ENCODE measurements around the gene CREBRF.
"Not testable (repeated sequence)": the region's sequence is repeated elsewhere in the genome, so short reads cannot be mapped to it uniquely, and the experiment has no call there.

Gene CREBRF

GRCh38 chr5:173078878-173079277 is 22.7 kb downstream of the CREBRF start:
- no peak for DNase-seq (ENCODE audit: low read depth in 3 of 3)

- DNase-seq (ENCODE audit: low read depth in 3 of 3), result no peak
Measured at GRCh38 chr5:173089581-173089980, 33.4 kb downstream of the CREBRF start.

GRCh38 chr5:173090639-173091038 is 34.5 kb downstream of the CREBRF start:
- no peak for DNase-seq (ENCODE audit: low read depth in 3 of 3)

- no peak for DNase-seq (ENCODE audit: low read depth in 3 of 3)
Measured at GRCh38 chr5:173091981-173092380, 35.8 kb downstream of the CREBRF start.

- DNase-seq (ENCODE audit: low read depth in 3 of 3), result no peak
Measured at GRCh38 chr5:173093606-173094005, 37.5 kb downstream of the CREBRF start.

- DNase-seq (ENCODE audit: low read depth in 3 of 3), result no peak
Measured at GRCh38 chr5:173094012-173094661, 38.0 kb downstream of the CREBRF start.

GRCh38 chr5:173098787-173099186 is 42.6 kb downstream of the CREBRF start:
- DNase-seq (ENCODE audit: low read depth in 3 of 3), result no peak

GRCh38 chr5:173099461-173099860 is 43.3 kb downstream of the CREBRF start:
- no peak for DNase-seq (ENCODE audit: low read depth in 3 of 3)

GRCh38 chr5:173101245-173101644 is 45.1 kb downstream of the CREBRF start:
- no peak for DNase-seq (ENCODE audit: low read depth in 3 of 3)

- DNase-seq (ENCODE audit: low read depth in 3 of 3), result no peak
Measured at GRCh38 chr5:173103411-173103810, 47.3 kb downstream of the CREBRF start.

- DNase-seq (ENCODE audit: low read depth in 3 of 3), result no peak
Measured at GRCh38 chr5:173108914-173109313, 52.8 kb downstream of the CREBRF start.

- DNase-seq (ENCODE audit: low read depth in 3 of 3), result no peak
Measured at GRCh38 chr5:173114536-173114935, 58.4 kb downstream of the CREBRF start.

- DNase-seq (ENCODE audit: low read depth in 3 of 3), result no peak
Measured at GRCh38 chr5:173119719-173120118, 63.6 kb downstream of the CREBRF start.

- no peak for DNase-seq (ENCODE audit: low read depth in 3 of 3)
Measured at GRCh38 chr5:173123416-173123815, 67.3 kb downstream of the CREBRF start.

- not testable (repeated sequence) for DNase-seq (ENCODE audit: low read depth in 3 of 3)
Measured at GRCh38 chr5:173132166-173132565, 76.0 kb downstream of the CREBRF start.

- DNase-seq (ENCODE audit: low read depth in 3 of 3), result no peak
Measured at GRCh38 chr5:173138707-173139106, 82.6 kb downstream of the CREBRF start.

- no peak for DNase-seq (ENCODE audit: low read depth in 3 of 3)
Measured at GRCh38 chr5:173139631-173140030, 83.5 kb downstream of the CREBRF start.

- no peak for DNase-seq (ENCODE audit: low read depth in 3 of 3)
Measured at GRCh38 chr5:173140769-173141168, 84.6 kb downstream of the CREBRF start.

- no peak for DNase-seq (ENCODE audit: low read depth in 3 of 3)
Measured at GRCh38 chr5:173143567-173143966, 87.4 kb downstream of the CREBRF start.

GRCh38 chr5:173144200-173145176 is 88.3 kb downstream of the CREBRF start, which contains the start of gene BNIP1:
BNIP1 (plus strand) TSS chr5:173144531; CDS start chr5:173144546, 15 bp downstream.
- peak; percentile 90 to 96 (median 96) for DNase-seq (ENCODE audit: low read depth in 3 of 3)

GRCh38 chr5:173148354-173148753 is 92.2 kb downstream of the CREBRF start:
- no peak for DNase-seq (ENCODE audit: low read depth in 3 of 3)

- DNase-seq (ENCODE audit: low read depth in 3 of 3), result no peak
Measured at GRCh38 chr5:173152547-173152946, 96.4 kb downstream of the CREBRF start.

GRCh38 chr5:173153842-173154241 is 97.7 kb downstream of the CREBRF start:
- no peak for DNase-seq (ENCODE audit: low read depth in 3 of 3)
